Inflammatory macrophage treated with lipopolysaccharide for 4 hours (primary cell): ENCODE results near the gene EEF2.
"Not testable (repeated sequence)": the region's sequence is repeated elsewhere in the genome, so short reads cannot be mapped to it uniquely, and the experiment has no call there.

ENCODE experiments used
- DNase-seq: peaks from one replicate; pipeline ENCODE4 v3.0.0-alpha.2; 2020

The EEF2 gene

GRCh38 chr19:3944018-3944721 lies 41.1 kb downstream of the EEF2 start:
- DNase-seq = no peak

GRCh38 chr19:3942790-3943409 lies 42.4 kb downstream of the EEF2 start:
- DNase-seq = no peak

- not testable (repeated sequence) for DNase-seq
These were observed 46.8 kb downstream of the EEF2 start for GRCh38 chr19:3938300-3938950.

- DNase-seq = no peak
These were observed 48.5 kb downstream of the EEF2 start for GRCh38 chr19:3936506-3937442.

- DNase-seq = no peak
These were observed 52.1 kb downstream of the EEF2 start, which contains the start of gene NMRK2 for GRCh38 chr19:3932931-3933810. NMRK2 (plus strand) TSS chr19:3933069; CDS start chr19:3933672, 603 bp downstream.

- no peak for DNase-seq
These were observed 54.2 kb downstream of the EEF2 start for GRCh38 chr19:3931041-3931440.
